Upper lobe of left lung (tissue), 4 donors: ENCODE data around the gene AGAP1.

Source experiments
- POLR2A ChIP-seq, 4 donors: fragments of 450-650 bp; IDR thresholded peaks; one replicate each; pipeline ENCODE4 v1.5.1; 2016 to 2017; ENCODE audit warnings: antibody characterized with exemption in 4 of 4, mild to moderate bottlenecking in 2 of 4
- POLR2AphosphoS5 ChIP-seq, 2 donors: sonication (generic); formaldehyde crosslinking; IDR thresholded peaks; one replicate each; pipeline ENCODE4 v1.5.1; 2017; ENCODE audit warnings: antibody characterized with exemption in 2 of 2
- TF ChIP-seq, protein P1 (sequence below), 6 experiments: fragments of 450-650 bp in 4 of 6; fragments of 200-600 bp in 2 of 6; sonication (generic) in 2 of 6; IDR thresholded peaks; one replicate each; pipeline ENCODE4 v1.5.1; 2016 to 2019; ENCODE audit warnings: antibody characterized with exemption in 6 of 6

DNA sequence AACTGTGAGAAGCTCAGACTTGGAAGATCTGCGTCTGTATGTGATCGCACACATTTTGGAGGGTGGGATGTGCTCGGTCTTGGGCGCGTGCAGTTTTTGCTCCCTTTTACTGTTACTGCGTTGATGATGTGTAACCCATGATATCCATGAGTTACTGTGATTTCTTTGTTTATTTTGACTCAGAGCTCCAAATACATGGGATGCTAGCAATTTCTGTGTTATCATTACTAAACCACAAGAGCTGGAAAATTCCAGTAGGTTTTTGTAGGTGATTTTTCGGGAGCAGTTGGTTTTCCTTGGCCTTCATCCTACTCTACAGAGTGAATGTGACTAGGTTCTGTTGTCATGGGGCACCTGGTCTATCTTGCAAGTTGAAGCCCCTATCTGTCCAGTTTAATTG is 124.2 kb downstream of the AGAP1 start:
- TF ChIP-seq POLR2A (IDR thresholded peaks at IDR 0.05), result no peak
- TF ChIP-seq, protein P1, sequence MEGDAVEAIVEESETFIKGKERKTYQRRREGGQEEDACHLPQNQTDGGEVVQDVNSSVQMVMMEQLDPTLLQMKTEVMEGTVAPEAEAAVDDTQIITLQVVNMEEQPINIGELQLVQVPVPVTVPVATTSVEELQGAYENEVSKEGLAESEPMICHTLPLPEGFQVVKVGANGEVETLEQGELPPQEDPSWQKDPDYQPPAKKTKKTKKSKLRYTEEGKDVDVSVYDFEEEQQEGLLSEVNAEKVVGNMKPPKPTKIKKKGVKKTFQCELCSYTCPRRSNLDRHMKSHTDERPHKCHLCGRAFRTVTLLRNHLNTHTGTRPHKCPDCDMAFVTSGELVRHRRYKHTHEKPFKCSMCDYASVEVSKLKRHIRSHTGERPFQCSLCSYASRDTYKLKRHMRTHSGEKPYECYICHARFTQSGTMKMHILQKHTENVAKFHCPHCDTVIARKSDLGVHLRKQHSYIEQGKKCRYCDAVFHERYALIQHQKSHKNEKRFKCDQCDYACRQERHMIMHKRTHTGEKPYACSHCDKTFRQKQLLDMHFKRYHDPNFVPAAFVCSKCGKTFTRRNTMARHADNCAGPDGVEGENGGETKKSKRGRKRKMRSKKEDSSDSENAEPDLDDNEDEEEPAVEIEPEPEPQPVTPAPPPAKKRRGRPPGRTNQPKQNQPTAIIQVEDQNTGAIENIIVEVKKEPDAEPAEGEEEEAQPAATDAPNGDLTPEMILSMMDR (IDR thresholded peaks at IDR 0.05), result no peak
- TF ChIP-seq POLR2AphosphoS5 (IDR thresholded peaks at IDR 0.05), result no peak
